ENCODE measurements around the gene PMF1.

Gene PMF1

DNA sequence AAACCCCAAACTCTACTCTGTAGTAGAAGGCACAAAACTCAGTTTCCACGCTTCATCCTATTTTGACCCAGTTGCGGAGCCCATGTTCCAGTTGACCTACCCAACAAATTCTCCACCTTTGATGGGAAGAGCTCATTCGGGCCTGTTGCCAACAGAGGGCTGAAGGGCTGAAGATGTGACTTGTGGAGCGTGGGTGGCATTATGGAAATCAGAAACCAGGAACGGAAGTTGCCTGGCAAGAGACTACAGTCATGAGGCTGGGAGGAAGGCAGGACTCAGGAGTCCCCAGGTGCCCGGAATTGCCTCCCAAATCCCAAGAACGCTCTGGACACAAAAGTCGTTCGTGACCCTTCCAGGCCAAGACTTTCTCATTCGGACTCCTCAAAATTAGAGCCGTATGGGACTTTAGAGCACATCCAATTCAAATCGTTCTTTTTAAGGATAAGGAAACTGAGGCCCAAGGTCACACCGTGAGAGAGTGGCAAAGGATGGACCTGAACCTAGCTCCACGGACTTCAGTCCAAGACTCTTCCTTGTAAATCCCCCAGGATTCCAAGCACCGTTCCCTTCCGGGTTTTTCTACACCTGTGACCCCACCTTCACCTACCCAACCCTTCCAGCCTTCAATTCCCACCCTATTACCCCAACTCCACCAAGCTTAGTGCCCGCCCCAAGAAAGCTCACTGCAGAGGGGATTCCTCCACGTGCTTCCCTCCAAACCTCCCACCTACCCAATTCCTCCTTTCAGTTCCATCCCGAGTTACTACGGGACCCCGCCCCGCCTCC, 69.1 kb downstream of the PMF1 start:
- peak overlapping the region; percentile 93 for H3K4me3 ChIP-seq (replicated peaks; ENCODE audit: low read depth, low read length)
- no peak for DNase-seq (ENCODE audit: low read depth)
- TF ChIP-seq, protein P1, sequence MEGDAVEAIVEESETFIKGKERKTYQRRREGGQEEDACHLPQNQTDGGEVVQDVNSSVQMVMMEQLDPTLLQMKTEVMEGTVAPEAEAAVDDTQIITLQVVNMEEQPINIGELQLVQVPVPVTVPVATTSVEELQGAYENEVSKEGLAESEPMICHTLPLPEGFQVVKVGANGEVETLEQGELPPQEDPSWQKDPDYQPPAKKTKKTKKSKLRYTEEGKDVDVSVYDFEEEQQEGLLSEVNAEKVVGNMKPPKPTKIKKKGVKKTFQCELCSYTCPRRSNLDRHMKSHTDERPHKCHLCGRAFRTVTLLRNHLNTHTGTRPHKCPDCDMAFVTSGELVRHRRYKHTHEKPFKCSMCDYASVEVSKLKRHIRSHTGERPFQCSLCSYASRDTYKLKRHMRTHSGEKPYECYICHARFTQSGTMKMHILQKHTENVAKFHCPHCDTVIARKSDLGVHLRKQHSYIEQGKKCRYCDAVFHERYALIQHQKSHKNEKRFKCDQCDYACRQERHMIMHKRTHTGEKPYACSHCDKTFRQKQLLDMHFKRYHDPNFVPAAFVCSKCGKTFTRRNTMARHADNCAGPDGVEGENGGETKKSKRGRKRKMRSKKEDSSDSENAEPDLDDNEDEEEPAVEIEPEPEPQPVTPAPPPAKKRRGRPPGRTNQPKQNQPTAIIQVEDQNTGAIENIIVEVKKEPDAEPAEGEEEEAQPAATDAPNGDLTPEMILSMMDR (IDR thresholded peaks at IDR 0.05; ENCODE audit: low read length, missing control alignments), result no peak

DNA sequence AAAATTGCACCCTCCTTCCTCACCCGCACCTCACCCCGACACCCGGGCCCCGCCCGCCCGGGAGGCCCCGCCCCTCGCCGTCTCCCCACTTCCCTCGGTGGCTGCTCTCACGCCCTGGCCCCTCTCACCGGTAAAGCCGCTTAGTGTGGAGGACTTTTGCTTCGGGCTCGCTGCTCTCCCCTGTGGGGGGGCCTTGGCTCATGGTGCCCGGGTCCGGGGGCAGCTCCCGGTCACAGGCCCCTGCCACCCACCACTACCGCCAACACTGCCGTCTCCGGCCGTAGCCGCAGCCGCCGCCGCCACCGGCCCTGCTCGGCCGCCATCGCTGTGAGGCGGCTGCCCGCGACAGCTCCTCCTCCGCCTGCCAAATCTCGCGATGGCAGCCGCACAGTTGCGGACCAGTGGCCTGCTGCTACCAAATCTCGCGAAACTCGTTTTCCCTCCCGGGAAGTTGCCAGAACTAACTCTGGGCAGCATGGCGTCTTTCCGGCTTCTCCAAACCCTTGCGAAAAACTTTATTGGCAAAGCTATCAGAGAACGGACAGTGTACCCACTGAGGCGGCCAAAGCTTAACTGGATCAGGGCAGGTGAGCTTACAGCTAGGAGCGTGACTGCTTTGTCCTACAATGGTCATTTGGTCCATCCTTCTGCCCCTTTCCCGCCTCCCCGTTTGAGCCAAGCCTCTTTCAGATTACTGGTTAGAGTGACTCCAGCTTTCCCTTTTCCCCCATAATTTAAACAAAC, 69.8 kb downstream of the PMF1 start, which contains the start of gene SMG5:
Gene SMG5, minus strand, starts transcription at position 347 of the 744 bp plus-strand sequence. Its CDS starts 145 bp downstream, at position 202.
- DNase-seq (ENCODE audit: low read depth), result peak; percentile 100
- TF ChIP-seq, protein P1 (IDR thresholded peaks at IDR 0.05; ENCODE audit: low read length, missing control alignments), result no peak
- H3K4me3 ChIP-seq (replicated peaks; ENCODE audit: low read depth, low read length), result peak within 1 kb of the TSS; percentile 93

DNA sequence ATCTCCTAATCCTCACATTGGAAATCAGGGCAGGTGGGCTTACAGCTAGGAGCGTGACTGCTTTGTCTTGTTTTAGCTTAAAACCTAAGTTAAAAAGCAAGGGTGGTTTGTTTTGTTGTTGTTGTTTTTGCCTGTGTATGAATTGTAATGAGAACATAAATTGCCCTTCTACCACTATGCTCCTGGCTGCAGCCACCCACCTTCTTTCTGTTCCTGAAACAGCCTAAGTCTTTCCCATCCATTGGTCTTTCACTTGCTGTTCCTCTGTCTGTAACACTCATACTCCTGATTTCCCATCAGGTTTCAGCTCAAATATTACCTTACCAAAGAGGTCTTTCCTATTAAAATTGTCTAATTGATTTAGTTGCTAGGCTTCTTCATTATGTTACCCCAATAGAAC, 70.7 kb downstream of the PMF1 start:
- H3K4me3 ChIP-seq (replicated peaks; ENCODE audit: low read depth, low read length), result peak overlapping the region; percentile 93
- no peak for DNase-seq (ENCODE audit: low read depth)
- TF ChIP-seq, protein P1 (IDR thresholded peaks at IDR 0.05; ENCODE audit: low read length, missing control alignments), result no peak

DNA sequence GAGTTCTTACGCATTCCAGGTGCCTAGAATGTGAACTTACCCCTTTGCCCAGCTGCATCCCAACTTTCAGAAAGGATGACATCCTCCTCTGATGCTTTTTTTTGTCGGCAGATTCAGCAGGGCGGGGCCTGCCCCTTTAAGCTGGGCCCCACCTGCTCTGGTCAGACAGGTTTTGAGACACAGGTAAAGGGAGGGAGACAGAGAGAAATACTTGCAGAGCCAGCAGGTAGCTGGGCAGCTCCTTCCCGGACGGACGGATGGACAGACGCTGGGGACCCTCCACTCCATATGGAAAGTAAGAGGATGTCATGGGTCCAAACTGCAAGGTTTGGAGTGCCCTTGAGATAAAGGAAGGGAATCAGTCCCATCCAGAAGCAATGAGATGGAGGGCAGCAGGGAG, 71.3 kb downstream of the PMF1 start, which contains the start of gene TMEM79:
Gene TMEM79, plus strand, starts transcription at position 214 of the 400 bp plus-strand sequence. CDS start 902 bp downstream, outside the sequence.
- no peak for DNase-seq (ENCODE audit: low read depth)
- TF ChIP-seq, protein P1 (IDR thresholded peaks at IDR 0.05; ENCODE audit: low read length, missing control alignments), result no peak
- H3K4me3 ChIP-seq (replicated peaks; ENCODE audit: low read depth, low read length), result peak within 1 kb of the TSS; percentile 93

DNA sequence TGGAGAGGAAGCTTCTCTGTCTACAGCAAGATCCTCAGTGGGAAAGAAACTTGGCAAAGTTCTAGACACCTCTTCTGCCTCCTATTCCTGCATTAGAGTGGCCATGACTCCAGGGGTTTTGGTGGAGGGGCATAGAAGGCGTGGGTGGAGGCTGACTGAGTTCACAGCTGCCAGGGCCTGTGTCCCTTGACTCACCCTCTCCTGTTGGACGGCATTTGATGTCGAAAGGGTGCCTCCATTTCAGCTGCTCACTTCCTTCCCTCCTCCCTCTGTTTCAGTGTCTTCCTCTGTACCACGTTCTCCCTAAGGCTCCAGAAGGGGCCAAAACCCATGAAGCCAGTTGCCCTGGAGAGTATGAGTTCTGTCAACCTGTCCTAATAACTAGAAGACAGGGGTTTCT, 72.0 kb downstream of the PMF1 start:
- TF ChIP-seq, protein P1 (IDR thresholded peaks at IDR 0.05; ENCODE audit: low read length, missing control alignments), result no peak
- DNase-seq (ENCODE audit: low read depth), result no peak
- no peak overlapping the region for H3K4me3 ChIP-seq (replicated peaks; ENCODE audit: low read depth, low read length)

DNA sequence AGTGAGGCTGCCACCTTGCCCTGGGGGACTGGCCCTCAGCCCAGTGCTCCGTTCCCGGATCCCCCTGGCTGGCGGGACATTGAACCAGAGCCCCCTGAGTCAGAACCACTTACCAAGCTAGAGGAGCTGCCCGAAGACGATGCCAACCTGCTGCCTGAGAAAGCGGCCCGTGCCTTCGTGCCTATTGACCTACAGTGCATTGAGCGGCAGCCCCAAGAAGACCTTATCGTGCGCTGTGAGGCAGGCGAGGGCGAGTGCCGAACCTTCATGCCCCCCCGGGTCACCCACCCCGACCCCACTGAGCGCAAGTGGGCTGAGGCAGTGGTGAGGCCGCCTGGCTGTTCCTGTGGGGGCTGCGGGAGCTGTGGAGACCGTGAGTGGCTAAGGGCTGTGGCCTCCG, 72.6 kb downstream of the PMF1 start:
- TF ChIP-seq, protein P1 (IDR thresholded peaks at IDR 0.05; ENCODE audit: low read length, missing control alignments), result no peak
- DNase-seq (ENCODE audit: low read depth), result no peak
- no peak overlapping the region for H3K4me3 ChIP-seq (replicated peaks; ENCODE audit: low read depth, low read length)

Data from fibroblast of pulmonary artery (primary cell).